Esophagus mucosa (tissue), 1 donor: ENCODE data around the gene ZNF12. TPM values are rescaled to one million over a fixed set of nuclear protein-coding genes. Genes with fewer than 3 reads are reported as not detected.
"Not testable (repeated sequence)": the region's sequence is repeated elsewhere in the genome, so short reads cannot be mapped to it uniquely, and the experiment has no call there.

Experiments used
- ATAC-seq: fragments of 200-7000 bp; cut with Tn5 transposase; one replicate; pipeline ENCODE4 v1.9.1; 2020
- total RNA-seq: library from RNA; stranded (reverse); gene quantifications from one replicate; pipeline ENCODE4 v1.2.4, GENCODE V29; 2023
- donor health status: DM: yes; HTN: yes; CAD: no.

ZNF12 gene
- total RNA-seq = 13.1 TPM

- peak; percentile 100 for ATAC-seq
These were observed at the start of gene ZNF12 for GRCh38 chr7:6706666-6707407. Gene ZNF12 (minus strand): TSS chr7:6706947. CDS start chr7:6705173, 1,774 bp downstream.

GRCh38 chr7:6753964-6754363, 47.2 kb upstream of the ZNF12 start, which contains the start of gene RSPH10B2:
Gene RSPH10B2 (plus strand): TSS chr7:6754103. CDS start chr7:6757678, 3,575 bp downstream.
- ATAC-seq = peak; percentile 52

GRCh38 chr7:6750173-6750572, 43.4 kb upstream of the ZNF12 start:
- peak; percentile 21 for ATAC-seq

GRCh38 chr7:6749335-6749734, 42.6 kb upstream of the ZNF12 start:
- not testable (repeated sequence) for ATAC-seq

GRCh38 chr7:6744410-6745100, 37.8 kb upstream of the ZNF12 start:
- not testable (repeated sequence) for ATAC-seq

- not testable (repeated sequence) for ATAC-seq
These were observed 31.7 kb upstream of the ZNF12 start for GRCh38 chr7:6738415-6738814.

GRCh38 chr7:6730343-6730633, 23.5 kb upstream of the ZNF12 start:
- no peak for ATAC-seq

- ATAC-seq = peak; percentile 98
These were observed 23.0 kb upstream of the ZNF12 start for GRCh38 chr7:6729492-6730342.

GRCh38 chr7:6728893-6729491, 22.2 kb upstream of the ZNF12 start:
- not testable (repeated sequence) for ATAC-seq

- no peak for ATAC-seq
These were observed 20.9 kb upstream of the ZNF12 start for GRCh38 chr7:6727663-6728062.

GRCh38 chr7:6726341-6726740, 19.6 kb upstream of the ZNF12 start:
- not testable (repeated sequence) for ATAC-seq

GRCh38 chr7:6725003-6725402, 18.3 kb upstream of the ZNF12 start:
- no peak for ATAC-seq

GRCh38 chr7:6724351-6724750, 17.6 kb upstream of the ZNF12 start:
- ATAC-seq = not testable (repeated sequence)

- ATAC-seq = no peak
These were observed 11.4 kb upstream of the ZNF12 start for GRCh38 chr7:6718124-6718523.

GRCh38 chr7:6715898-6716297, 9.2 kb upstream of the ZNF12 start:
- ATAC-seq = not testable (repeated sequence)

- ATAC-seq = no peak
These were observed 7.6 kb upstream of the ZNF12 start for GRCh38 chr7:6714360-6714759.

GRCh38 chr7:6709808-6710207, 3.1 kb upstream of the ZNF12 start:
- no peak for ATAC-seq

GRCh38 chr7:6708304-6708703, 1.6 kb upstream of the ZNF12 start:
- ATAC-seq = no peak

GRCh38 chr7:6705959-6706665, 635 bp downstream of the ZNF12 start:
- peak; percentile 48 for ATAC-seq

- ATAC-seq = no peak
These were observed 4.9 kb downstream of the ZNF12 start for GRCh38 chr7:6701860-6702259.

- no peak for ATAC-seq
These were observed 6.0 kb downstream of the ZNF12 start for GRCh38 chr7:6700793-6701192.

GRCh38 chr7:6691609-6692106, 15.1 kb downstream of the ZNF12 start:
- ATAC-seq = no peak
